Myocyte (in vitro differentiated cells): ENCODE results near the gene DISP3. TPM values are rescaled to one million over a fixed set of nuclear protein-coding genes. Genes with fewer than 3 reads are reported as not detected.

Experiments used
- DNase-seq: peaks from one replicate; pipeline ENCODE4 v3.0.0-alpha.2; 2012; ENCODE audit warnings: low read depth
- total RNA-seq: library from RNA; depleted of rRNA; stranded (reverse); fragments of >200 nt; gene quantifications from 2 replicates; pipeline ENCODE4 v1.2.3, GENCODE V29; 2014

Gene DISP3
- total RNA-seq, 1 donor from 2014 or later = 0.08 TPM

DNA sequence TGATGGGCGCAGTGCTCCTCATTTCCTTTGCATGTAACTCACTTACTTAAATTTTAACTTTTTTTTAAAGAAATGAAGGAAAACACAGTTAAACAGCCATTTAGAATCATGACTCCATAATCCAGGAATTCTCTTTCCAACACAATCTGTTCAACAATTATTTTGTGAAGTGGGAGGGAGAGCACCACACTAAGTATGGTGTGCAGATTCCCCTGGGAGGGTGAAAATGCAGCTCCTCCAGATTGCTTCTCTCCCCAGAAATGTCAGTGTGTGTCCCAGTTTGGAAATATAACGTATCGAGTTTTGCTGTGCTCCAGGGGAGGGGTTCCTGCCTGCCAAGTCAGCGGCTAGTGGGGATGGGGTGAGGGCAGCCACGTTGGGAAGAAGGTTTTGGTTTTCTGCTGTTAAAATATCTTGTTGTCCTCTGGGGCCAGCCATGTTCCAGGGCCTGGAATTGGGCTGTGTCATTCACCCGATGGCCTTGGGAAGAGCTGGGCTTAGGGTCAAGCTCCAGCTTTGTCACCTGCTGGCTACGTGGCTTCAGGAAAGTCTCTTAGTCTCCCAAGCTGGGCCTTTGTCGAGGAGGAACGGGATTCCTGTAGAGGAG is 17.3 kb upstream of the DISP3 start:
- DNase-seq = no peak

DNA sequence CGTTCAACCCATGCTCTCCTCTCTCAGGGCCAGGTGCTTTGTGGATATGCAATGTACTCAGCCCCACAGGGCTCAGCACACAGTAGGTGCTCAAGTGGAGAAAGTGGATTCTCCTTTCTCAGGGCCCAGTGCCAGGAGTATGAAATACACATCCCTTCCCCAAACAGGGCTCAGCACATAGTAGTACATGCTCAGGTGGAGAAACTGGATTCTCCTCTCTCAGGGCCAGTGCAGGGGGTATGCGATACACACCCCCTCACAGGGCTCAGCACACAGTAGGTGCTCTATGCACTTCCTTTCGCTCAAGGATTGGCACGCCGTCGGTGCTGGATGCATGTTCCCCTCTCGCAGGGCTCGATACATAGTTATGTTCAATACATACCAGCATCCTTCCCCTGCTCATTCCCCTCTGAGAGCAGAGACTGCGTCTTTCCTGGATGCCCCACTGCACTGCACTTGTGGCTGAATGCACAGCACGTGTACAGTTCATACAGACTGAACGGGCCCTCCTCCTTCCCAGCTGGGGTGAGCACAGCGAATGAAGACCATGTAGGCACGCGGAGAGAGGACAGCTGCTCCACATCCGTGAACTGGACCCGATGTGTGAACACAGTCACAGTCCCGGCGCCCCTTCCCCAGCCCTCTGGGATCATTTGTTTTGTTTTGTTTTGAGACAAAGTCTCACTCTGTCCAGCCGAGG is 16.6 kb upstream of the DISP3 start:
- no peak for DNase-seq

DNA sequence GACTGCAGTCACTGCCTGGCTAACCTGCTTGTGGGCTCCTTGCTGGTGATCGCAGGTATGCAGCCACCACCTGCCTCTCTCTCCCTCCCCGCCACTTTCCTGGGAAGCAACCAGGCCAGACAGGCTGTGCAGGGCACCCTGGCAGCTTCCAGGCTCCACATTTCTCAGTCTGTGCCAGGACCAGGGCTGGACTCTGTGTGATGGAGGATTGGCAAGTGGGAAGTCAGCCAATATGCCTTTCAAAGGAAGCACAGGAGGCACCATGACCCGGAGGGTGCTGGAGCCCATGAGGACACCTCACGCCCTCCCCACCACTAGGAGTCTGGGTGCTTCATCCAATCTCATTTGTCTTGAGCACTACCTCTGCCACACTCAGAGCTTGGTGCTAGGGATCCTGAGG is 15.8 kb upstream of the DISP3 start:
- no peak for DNase-seq

DNA sequence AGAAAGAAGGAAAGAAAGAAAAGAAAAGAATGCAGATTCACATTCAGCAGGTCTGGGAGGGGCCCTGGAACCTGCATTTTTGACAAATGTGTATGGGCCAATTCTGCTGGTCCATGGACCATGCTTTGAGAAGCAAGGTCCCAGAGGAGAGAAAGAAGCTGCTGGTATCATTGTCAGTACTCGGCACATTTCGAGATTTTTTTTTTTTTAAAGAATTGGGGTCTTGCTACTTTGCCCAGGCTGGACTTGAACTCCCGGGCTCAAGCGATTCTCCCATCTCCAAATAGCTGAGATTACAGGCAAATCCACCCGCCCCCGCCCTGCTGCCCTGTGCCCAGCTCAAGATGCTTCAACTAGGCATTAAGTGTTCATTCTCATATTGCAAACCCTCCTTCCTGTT is 13.6 kb upstream of the DISP3 start:
- no peak for DNase-seq

DNA sequence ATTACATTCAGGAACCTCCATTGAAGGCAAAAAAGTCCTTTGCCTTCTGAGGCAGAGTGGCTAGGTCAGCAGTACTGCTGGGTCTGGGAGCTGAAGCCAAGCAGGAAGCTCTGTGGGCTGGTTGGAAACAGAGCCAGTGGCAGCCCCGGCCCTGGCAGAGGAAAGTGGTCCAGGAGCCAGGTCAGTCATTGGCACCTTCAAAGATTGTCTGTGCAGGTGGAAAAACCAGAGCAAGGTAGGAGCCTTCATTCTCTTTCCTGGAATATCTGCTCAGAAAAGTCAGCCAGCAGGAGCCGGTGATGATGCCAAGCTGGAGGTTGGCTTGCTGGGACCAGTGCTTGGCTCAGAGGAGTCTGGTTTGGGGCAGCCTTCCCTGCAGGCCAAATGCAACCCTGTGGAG is 12.5 kb upstream of the DISP3 start:
- DNase-seq = no peak

DNA sequence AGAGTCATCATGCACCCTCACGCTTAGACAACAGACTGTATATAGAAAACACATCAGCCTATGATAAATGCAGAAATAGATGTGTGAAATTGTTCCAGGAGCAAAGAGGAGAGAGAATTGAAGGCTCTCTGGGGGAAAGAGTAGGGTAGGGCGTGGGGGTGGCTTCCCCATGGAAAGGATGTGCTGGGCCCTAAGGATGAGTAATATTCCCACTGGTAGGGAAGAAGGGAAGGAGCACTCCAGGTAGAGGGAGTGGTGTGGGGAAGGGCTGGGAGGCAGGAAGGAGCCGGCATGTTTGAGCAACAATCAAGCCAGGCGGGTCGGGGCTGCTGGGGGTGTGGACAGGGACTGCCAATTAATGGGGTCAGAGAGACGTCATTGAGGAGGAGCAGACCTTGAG is 10.1 kb upstream of the DISP3 start:
- no peak for DNase-seq

DNA sequence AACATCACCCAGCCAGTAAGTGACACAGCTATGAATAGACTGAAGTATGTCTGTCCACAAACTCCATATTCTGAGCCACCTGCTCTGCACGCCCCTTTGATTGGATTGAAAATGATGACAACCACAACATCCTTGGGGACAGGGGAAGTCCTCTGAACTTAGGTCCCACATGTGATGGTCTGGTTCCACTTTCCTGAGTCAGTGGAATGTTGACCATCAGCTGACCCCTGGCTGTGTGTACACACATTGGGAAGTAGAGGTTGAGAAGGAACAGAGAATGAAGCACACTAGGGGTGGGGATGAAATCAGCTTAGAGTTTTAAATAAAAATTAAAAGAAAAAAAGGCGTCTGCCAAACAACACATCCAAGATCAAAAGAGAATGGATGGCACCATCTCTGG is 8.0 kb upstream of the DISP3 start:
- no peak for DNase-seq

DNA sequence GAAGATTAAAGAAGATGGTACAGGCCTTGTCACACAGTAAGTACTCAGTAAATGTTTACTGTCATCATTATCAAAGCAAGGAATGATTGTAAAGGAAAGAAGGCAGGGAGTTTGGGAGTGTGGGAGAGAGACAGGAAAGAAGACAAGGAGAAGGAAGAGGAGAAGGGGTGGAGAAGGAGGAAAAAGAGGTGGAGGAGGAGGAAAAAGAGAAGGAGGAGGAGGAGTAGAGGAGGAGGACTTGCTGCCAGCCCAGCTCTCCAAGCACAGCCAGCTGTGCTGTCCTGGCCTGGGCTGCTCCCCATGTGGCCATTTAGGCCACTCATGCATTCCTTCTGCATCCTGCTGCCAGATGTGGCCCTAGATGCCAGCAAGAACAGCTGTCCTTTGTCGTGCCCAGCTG is 7.5 kb upstream of the DISP3 start:
- DNase-seq = no peak

DNA sequence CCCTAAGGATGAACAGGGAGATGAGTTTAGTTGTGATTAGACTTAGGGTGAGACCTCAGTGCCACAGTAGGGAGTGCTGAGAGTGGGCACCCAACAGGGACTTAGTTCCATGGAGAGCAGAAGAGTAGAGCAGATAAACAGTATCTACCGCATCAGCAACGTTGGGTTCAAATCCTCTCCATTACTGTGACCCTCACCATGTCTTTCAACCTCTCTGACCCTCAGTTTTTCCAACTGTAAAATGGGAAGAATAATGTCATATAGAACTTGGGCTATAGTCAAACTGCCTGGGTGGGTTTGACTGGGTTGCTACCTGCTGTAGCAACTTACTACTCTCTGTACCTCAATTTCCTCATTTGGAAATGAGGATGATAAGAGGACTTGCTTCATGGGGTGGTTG is 6.7 kb upstream of the DISP3 start:
- DNase-seq = no peak

DNA sequence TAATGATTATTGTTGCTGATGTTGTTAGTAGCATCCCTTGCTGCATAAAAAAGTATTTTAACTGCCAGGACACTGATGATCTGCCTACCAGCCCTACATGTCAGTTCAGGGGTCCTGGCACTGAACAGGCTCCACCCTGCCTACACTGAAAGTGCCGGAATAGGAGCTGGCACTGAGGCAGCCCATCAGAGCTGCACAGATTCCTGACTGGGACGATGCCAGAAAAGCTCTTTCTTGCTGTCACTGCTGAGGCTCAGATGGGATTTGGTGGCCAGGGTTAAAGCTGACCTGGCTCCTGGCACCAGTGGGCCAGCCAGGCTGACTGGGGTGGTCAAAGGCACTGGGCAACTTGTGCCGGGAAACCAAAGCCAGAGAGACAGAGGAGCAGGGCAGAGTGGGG is 6.2 kb upstream of the DISP3 start:
- no peak for DNase-seq

DNA sequence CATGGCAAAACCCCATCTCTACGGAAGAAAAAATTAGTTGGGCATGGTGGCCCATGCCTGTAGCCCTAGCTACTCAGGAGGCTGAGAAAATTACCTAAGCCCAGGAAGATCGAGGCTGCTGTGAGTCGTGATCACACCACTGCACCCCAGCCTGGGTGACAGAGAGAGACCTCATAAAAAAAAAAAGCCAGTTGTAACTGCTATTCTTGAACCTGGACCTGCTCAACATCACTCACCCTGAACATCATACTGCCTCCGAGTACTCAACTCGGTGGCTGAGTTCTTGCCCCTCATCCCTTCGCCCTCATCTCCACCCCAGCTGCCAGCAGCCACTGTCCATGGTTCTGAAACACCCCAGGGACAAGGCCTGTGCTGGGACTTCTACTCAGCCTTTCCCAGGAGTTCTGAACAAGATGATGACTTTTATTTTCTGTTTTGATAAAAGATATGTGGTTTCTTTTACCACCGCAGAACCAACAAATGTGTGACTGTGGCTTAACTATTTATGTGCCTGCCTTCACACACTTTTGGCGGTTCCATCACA is 5.4 kb upstream of the DISP3 start:
- DNase-seq = peak; percentile 58

DNA sequence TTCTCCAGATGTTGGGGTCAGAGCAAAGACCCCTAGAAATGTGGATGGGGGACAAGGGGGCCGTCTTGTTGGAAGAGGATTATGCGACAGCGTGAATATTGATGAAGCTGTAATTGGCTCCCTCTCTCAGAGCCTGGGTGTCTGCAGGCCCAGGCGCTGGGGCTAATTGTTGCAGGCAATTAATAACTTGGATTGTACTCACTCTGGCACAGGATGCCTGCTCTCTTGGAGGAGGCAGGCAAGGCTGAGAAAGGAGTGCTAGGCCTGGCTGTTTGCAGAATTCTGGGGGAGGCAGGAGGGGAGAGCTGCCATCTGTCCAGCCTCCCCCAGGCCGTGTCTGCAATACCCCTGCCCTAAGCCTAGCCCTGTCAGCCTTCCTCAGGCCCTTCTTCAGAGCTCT is 4.1 kb upstream of the DISP3 start:
- no peak for DNase-seq

DNA sequence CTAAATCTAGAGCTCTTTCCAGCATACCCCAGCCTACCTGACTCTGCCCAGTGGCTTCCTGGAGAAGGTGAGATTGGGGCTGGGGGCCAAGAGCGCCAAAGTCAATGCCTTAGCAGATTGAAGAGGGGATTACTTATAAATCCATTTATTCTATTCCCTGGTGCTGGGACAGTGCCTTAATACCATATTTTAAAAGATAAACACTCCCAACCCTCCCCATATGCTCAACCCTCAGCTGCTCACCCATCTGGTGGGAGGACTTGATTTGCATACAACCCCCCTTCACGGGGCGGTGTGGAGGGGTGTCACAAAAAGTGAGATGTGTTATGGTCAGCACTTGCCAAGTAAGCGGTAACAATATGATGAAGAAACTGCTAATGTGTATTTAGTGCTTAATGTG is 3.2 kb upstream of the DISP3 start:
- DNase-seq = no peak

DNA sequence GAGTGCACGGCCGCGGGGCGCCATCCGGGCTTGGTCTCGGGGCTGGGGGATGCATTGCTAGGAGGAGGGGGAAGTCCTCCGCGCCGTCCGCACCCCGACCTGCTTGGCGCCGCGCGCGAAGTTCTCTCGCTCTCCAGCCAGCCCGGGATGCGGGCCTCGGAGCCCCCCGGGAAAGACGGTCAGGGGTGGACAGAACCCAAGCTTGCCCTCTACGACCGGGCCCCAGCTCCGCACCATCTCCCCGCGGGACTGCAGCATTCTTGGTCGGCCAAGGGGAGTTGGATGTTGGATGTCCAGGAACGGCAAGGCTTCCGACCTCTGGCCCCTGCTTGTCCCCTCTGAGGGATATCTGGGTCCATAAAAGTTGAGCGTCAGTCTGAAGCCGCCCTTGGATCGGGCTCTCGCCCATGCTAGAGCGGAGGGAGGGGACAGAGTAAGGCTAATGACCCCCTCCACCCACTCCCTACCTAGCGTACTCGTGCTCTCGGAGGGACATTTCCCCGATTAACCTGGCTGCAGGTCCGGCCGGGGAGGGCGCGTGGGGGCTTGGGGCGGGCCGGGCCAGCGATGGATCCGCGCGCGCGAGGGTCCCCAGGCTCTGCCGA is 522 bp downstream of the DISP3 start:
- no peak for DNase-seq

DNA sequence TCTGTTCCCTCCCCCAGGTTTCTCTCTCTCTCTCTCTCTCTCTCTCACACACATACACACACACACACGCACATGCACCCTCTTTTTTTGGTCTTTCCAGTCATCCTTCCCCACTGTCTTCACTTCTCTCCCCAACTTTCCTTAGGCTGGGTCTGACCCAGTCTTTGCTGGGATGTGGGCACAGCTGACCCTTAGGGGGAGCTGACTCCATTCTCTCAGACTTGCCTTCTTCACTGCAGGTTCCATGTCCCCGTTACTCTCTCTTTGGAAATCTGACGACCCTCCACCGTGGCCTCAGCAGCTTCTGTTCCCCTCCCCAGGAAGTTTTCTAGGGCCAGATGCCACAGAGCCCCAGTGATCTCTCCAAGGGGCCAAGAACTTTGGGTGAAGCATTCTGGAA is 2.1 kb downstream of the DISP3 start:
- no peak for DNase-seq

DNA sequence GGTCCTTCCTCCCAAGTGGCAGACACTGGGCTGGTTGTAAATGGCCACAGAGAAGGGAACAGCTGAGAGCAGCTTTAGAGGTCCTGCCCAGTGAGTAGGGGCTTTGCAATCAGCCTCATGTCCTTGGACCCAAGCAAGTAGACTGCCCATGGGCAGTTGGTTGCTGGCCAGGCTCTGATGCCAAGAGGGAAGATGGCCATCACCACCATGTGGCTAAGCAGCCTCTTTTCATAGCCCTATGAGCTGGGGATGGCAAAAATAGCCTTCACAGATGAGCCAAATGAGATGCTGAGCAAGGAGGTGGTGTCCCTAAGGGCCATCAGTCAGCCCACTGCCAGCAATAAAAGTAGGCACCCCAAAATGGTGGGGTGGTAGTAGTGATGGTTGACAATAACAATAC is 3.2 kb downstream of the DISP3 start:
- DNase-seq = no peak

DNA sequence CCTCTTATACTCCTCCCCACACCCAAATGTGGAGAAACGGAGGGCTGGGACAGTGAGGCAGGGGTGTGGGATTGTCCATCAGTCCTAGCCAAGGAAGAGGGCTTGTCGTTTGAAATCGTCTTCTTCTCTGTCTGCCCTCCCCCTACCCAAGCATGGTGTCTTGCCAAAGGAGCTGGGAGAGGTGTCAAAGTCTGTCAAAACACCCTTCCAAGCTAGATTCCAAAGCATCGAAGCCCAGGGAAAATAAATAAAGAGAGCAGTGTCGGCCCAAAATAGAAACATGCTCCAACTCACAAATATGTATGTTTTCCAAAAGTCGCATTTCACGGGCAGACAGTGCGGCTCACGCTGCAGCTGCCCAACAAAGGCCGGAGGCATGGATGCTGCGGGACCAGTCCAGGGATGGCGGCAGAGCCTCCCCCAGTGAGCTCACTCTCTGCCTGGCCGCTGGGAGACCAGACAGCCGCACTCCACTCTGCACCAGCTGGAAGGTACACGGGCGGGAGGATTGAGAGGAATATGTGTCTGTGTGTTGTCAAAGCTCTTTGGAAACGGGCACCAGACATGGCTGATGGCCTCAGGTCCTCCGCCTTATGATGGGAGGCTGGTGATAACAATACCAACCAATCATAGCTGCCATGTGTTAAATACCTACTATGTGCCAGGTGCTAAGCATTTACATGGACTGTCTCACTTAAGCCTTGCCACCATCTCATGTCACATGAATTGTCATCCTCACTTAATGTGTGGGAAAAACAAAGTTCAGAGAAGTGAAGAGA is 3.9 kb downstream of the DISP3 start:
- no peak for DNase-seq

DNA sequence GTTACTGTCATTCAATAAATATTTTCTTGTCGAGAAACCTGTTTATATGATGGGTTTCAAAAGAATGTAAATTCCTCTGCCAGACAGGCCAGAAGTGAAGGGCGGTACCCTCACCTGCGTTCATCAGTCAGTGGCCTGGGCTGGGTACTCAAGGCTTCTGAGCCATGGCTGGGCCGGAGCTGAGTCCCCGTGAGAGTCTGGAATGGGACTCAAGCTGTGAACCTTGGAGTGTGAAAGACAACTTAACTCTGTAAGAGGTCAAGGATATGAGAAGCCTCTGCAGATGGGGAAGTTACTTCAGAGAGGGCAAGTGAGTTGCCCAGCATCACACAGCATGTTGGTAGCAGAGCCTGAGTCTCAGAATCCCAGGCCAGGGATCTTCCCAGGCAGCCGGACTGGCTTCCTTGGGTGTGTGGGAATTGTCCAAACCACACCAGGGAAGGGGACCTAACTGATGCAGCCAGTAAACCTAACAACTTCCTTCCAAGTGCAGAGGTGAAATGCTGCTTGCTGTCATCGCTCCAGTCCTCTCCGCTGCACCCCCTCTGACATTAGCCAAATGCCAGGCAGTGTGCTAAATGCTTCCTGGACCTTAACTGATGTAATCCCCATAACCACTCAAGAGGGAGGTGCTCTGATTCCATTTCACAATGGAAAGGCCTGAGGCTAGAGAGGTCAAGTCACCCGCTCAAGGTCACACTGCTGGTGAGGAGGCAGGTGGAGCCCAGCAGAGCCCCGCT is 4.8 kb downstream of the DISP3 start:
- no peak for DNase-seq

DNA sequence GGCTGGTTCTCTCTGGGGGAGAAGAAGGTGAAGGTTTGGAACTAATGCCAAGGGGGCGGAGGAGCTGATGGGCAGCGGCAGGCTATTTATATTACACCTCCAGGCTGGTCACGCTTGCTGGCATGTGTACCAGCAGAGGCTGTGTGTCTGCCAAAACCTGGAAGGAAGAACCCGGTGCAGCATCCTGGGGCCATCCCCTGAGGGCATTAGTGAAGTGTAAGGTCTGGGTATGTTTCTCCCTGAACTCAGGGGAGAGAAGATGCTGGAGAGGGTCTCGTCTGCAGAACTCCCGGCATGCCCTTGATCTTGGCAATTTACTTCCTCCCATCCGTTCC is 5.3 kb downstream of the DISP3 start:
- no peak for DNase-seq

DNA sequence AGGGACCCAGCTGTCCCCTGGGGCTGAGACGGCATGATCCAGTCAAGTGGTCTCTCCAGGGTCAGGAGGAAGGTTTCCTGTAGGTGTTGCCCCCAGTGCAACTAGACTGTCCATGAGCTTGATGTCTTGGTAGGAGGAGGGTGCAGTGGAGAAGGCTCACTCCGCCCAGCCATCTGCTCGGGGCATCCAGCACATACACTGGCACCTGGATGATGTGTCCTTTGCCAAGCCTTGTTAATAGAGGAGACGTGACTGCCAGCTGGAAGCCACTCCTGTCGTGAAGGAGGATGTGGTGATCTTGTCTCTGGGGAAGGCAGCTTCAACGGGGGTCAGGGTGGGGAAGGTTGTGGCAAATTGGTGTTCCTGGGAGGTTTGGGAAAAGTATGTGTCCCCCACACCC is 6.2 kb downstream of the DISP3 start:
- no peak for DNase-seq

DNA sequence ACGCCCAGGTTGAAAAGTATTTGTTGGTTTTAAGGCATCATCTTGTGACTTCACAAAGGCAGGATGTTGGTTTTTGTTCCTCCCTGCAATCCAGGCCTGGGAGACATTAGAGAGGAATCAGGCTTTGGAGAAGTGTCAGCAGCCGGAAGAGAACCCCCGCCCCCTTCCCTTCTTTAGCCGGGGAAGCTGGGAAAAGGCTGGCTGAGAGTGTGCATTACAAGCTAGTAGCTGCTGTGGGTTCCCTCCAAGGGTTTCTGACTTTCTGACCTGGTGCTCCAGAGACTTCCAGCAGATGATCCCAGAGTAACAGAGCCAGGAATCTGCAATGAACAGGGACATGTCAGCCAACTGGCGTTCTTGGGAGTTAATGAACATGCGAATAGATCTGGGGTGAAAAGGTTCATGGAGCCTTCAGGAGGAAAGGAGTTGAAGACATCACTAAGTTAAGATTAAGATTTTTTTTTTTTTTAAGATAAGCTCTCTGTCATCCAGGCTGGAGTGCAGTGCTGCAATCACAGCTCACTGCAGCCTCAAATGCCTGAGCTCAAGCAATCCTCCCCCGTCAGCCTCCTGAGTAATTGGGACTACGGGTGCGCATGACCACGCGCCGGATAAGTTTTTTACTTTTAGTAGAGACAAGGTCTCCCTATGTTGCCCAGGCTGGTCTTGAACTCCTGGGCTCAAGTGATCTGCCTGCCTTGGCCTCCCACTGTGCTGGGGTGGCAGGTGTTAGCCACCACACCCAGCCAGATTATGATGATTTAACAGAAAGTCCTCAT is 7.5 kb downstream of the DISP3 start:
- no peak for DNase-seq
